Stimulated activated naive CD8-positive, alpha-beta T cell treated with anti-CD3 and anti-CD28 coated beads, Interleukin-15, Interleukin-2, amounts not matched to agents 100 U/mL and 50 U/mL, for 24 hours (primary cell): Measurements from ENCODE around the gene RSPO4.
"Not testable (repeated sequence)": the region's sequence is repeated elsewhere in the genome, so short reads cannot be mapped to it uniquely, and the experiment has no call there.

ENCODE experiments used
- ATAC-seq: fragments of 150-1000 bp; cut with Tn5 transposase; one replicate; pipeline ENCODE4 v1.10.0; 2021
- DNase-seq: peaks from one replicate; pipeline ENCODE4 v3.0.0; 2021

Gene RSPO4

GRCh38 chr20:1003920-1004697, 2.0 kb upstream of the RSPO4 start:
- no peak for ATAC-seq

DNA sequence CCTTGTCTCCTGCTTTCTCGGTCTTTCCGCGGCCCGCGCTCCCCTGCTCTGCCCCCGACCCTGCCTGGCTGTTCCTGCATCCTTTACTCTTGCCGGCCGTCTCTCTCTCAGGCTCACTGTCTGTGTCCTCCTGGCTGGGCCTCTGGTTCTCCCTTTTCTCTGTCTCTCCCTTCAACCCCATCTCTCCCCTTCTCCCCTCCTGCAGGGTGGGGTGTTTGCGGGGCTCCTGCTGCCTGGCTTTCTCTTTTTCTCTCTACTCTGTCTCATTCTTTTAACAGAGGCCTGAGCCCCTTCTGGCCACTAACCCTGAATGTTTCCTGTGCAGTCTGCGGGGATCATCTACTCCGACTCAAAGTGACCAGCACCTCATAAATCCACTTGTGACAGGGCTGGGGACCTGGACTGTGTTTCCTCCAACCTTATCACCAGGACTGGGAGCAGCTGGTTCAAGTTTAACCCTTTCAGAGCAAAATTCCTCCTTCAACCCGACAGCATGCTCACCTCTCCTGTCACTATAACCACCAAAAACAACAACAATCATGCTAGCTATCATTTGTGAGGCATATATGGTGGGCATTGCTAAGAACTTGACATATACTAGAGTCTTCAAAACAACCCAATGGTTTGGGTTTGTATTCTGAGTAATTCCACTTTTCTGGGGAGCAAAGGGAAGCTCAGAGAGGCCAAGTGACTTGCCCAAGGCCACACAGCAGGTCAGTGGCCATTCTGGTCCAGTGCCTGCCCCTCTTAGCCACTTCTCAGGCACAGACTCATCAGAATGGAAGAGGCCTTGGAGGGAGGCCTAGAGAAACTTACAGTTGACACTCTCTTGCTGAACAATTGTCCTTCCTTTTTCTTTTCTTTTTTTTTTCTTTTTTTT, 811 bp upstream of the RSPO4 start:
- DNase-seq = no peak
- no peak for ATAC-seq

More at GRCh38 chr20:1003920-1004697, 2.0 kb upstream of the RSPO4 start:
- no peak for DNase-seq

- DNase-seq = no peak
- ATAC-seq = no peak
These were observed 995 bp downstream of the RSPO4 start for GRCh38 chr20:1001116-1001515.

DNA sequence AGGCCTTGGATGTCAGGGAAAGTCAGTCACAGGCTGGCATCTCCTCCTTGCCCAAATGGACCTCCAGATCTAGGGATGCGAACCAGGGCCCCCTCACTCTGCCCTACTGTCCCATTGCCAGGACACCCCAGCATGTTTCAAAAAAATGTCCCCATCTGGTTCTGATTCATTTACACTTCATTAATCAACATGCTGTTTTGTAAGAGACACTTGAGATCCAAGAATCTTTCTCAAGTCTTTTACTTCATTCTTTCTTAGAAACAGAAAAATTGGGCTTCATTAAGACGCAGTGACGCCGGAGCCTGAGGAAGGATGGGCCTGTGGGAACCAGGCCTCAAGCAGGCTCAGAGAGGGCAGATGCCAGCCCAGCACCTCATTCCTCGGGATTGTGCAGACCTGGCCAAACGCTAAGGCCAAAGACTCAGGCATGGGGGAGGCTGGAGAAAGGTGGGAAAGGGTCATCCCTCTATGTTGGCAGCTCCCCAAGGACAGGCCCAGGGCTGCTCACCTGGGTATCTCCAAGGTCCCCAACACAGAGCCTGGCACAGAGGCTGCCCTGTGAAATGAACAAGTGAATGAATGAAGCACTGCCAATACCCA, 3.8 kb downstream of the RSPO4 start:
- ATAC-seq = no peak
- no peak for DNase-seq

GRCh38 chr20:997486-997885, 4.6 kb downstream of the RSPO4 start:
- DNase-seq (no peak), ATAC-seq (no peak)

DNA sequence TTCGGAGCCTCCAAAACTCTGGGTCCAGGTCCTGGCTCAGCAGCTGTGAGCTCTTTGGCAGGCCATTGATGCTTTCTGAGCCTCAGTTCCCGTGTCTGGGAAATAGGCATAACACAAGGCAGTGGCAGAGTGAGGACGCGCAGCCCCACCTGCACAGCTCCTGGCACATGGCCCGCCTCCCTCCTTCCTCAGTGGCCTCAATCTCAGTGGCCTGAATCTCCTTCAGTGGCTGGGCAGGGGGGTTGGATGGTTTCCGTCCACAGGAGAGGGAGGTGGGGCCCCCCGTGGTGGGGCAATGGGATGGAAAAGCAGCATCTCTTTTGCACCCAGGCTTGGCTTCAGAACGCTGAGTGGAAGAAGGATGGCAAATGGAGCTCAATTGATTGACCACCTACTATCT, 5.1 kb downstream of the RSPO4 start:
- no peak for DNase-seq
- ATAC-seq = no peak

- DNase-seq (no peak), ATAC-seq (no peak)
These were observed 6.9 kb downstream of the RSPO4 start for GRCh38 chr20:995170-995569.

GRCh38 chr20:992801-993535, 9.1 kb downstream of the RSPO4 start:
- ATAC-seq (no peak), DNase-seq (no peak)

- ATAC-seq = peak; percentile 67
- peak; percentile 37 for DNase-seq
These were observed 10.3 kb downstream of the RSPO4 start for GRCh38 chr20:991850-992249.

GRCh38 chr20:990293-990959, 11.7 kb downstream of the RSPO4 start:
- no peak for DNase-seq
- ATAC-seq = no peak

DNA sequence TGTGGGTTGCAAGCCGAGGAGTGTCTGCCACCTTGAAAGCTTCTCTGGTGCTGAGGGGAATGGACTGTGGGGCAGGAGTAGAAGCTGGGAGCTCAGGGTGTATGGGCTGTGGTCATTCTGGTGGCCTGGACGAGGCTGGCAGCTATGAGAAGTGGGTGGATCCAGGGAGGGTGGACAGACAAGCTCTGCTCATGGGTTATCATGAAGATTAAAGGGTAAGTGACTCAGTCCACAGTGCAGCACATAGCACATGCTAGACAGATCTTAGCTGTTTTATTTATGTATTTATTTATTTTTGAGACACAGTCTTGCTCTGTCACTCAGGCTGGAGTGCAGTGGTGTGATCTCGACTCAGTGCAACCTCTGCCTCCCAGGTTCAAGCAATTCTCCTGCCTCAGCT, 13.8 kb downstream of the RSPO4 start:
- DNase-seq (no peak), ATAC-seq (no peak)

DNA sequence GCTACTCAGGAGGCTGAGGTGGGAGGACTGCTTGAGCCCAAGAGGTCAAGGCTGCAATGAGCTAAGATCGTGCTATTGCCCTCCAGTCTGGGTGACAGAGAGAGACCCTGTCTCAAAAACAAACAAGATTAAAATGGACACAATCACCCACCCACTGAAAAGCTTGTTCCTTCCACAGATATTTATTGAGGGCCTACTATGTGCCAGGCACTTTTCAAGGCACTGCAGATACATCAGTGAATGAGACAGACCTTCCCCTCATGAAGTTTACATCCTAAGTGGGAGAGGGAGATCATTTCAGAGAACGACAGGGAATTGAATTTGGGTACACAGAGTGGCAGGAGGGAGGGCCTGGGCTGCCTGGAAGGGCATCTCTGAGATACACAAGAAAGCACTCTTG, 14.4 kb downstream of the RSPO4 start:
- ATAC-seq = no peak
- DNase-seq = no peak

DNA sequence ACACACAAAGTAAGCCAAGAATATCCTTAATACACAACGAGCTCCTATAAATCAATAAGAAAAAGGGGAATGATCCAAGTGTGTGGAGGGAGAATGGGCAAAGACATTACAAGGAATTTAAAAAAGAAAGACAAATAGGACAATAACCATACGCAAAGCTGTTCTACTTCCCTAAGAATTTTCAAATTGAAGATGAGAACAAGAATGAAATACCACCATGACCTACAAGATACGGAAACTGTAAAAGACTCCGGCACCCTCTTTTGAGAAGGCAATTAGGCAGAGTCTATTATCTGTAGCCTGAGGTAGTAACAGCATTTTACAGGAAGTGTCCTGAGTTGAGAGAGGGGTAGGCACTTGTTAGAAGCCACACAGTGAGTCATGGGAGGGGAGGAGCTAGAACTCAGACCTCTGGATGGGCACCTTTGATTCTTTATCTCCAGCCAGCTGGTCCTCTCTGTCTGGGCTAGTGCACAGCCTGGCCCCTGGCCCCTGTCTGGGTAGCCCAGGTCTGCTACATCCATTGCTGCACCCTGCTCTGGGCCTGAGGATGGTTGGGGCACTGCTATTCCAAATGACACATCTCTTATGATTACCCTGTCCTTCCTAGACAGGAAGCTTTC, 15.3 kb downstream of the RSPO4 start:
- DNase-seq (no peak), ATAC-seq (no peak)

GRCh38 chr20:984994-985393, 17.1 kb downstream of the RSPO4 start:
- ATAC-seq, DNase-seq: not testable (repeated sequence)

GRCh38 chr20:982754-983153, 19.4 kb downstream of the RSPO4 start:
- no peak for ATAC-seq

DNA sequence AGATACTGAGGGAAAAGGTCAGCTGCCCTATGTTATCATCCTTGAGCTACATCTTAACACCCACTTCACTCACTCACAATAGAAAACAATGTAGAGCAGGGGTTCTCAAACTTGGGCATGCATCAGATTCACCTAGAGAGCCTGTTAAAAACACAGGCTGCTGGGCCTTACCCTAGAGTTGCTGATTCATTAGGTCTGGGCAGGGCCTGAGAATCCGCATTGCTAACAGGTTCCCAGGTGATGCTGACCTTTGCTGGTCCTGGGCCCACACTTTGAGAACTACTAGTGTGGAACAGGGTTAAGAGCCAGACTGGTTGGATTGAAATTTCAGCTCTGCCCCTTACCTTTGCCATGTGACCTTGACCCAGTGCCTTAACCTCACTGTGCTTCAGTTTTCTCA, 25.1 kb downstream of the RSPO4 start:
- ATAC-seq (no peak), DNase-seq (no peak)

More at GRCh38 chr20:982754-983153, 19.4 kb downstream of the RSPO4 start:
- no peak for DNase-seq

- DNase-seq = no peak
- no peak for ATAC-seq
These were observed 26.1 kb downstream of the RSPO4 start for GRCh38 chr20:976033-976432.

GRCh38 chr20:973785-974194, 28.3 kb downstream of the RSPO4 start:
- peak; percentile 12 for DNase-seq

GRCh38 chr20:972256-972655, 29.9 kb downstream of the RSPO4 start:
- ATAC-seq (no peak), DNase-seq (no peak)

More at GRCh38 chr20:973785-974194, 28.3 kb downstream of the RSPO4 start:
- peak; percentile 70 for ATAC-seq

DNA sequence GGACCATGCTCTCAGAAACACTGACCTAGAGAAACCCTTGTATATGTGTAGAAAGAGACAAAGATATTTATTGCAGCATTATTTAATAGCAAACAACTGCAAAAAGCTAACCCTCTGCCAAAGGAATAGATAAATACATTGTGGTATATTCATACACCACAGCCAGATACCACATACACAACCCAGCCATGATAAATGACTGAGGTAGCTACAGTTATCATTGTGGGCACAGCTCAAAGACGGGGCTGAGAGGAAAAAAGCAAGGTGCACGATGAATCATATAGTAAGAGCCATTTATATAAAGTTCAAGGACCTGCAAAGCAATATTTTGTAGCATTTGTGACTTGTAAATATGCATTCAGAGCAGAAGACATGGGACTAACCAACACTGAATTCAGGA, 30.8 kb downstream of the RSPO4 start:
- ATAC-seq (no peak), DNase-seq (no peak)

- no peak for DNase-seq
- no peak for ATAC-seq
These were observed 32.2 kb downstream of the RSPO4 start for GRCh38 chr20:969868-970267.
